NCI-H2081 treated with DMSO at 0.1 percent for 48 hours (cell line): ENCODE results near the gene AIG1.
"Not testable (repeated sequence)": the region's sequence is repeated elsewhere in the genome, so short reads cannot be mapped to it uniquely, and the experiment has no call there.

Source experiments
- DNase-seq: peaks from one replicate; lab custom pipeline; 2025; lab: John Stamatoyannopoulos, UW

The AIG1 gene

DNA sequence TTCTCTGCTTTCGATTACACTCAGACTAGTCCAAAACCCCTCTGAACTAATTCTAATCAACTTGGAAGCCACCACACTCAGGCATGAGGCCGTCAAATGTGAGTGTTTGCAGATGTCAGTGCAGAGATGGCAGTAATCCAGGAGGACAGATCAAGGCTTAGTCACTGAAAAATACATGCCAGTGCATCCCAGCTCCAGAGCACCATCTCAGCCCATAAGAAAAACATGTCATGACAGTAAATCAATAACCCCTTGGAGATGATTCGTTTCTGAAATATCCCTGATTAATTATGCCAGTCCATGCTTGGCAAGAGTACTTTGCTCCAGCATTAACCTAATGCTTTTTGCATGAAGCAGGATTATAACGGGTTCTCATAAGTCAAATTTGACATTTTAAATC is 210.3 kb downstream of the AIG1 start:
- DNase-seq, result no peak

DNA sequence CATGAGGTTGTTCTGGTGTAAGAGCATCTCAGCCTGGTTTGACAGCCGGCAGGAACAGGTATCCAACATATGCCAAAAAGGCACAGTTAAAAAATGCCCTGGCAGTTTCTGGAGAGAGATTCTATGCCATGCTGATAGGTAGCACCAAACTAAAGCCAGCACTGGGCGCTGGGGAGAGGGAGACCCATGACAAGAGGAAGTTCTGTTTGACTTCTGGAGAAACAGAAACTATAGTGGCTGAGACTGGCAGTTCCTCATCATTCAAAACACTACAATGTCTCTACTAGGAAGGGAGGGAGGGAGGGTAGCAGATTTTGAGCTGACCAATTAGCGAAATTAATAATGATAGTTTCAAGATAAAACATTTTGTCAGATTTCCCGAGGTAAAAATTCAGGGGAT is 215.7 kb downstream of the AIG1 start:
- DNase-seq, result no peak

DNA sequence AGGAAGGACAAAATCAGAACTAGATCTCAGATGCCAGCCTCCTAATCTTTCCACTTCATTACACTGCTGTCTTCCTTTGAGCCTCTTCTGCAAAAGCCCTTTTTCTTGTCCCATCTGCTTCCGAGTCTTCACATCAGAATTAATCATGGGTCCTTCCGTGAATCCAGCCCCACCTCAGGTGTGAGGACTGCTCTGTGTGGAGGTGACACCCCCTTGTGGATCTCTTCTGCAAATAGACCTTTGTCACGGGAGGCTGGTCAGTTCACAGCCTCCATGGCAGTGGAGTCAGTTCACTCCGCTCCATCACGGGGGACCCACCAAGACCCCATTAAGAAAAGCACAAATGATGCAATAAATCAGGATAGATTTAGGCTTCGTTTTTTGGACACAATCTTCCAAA is 218.7 kb downstream of the AIG1 start:
- no peak for DNase-seq

DNA sequence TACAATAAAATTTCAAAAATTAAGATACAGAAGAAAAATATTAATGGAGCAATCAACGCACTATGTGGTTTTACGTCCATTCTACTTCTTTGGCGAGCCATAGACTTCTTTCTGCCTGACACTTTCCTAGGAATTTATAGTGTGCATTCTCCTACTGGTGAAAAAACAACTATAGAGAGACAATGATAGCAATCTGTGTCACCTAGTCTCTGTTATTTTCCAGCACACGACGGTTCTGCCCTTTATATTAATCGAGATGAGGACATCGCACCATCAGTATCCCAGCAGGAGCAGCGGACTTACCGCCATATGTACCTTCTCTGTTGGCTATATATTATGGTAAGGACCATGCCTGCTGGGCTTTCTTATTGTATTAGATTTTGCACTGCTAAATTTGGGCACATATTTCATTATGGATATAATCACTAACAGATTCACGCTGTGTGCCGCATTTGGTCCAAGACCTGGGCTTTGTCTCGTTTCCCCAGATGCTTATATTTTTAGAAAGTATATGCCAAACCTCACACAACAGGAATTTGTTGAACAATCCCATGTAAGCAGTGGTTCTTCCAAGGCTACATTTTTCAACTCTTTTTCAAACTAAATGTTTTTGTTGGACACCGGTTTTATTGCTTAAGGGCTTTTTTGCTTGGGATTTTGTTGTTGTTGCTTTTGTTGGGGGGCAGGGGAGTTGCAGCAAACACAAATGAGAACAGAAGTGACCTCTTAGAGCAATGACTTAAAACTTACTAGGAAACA is 223.4 kb downstream of the AIG1 start:
- DNase-seq, result no peak

DNA sequence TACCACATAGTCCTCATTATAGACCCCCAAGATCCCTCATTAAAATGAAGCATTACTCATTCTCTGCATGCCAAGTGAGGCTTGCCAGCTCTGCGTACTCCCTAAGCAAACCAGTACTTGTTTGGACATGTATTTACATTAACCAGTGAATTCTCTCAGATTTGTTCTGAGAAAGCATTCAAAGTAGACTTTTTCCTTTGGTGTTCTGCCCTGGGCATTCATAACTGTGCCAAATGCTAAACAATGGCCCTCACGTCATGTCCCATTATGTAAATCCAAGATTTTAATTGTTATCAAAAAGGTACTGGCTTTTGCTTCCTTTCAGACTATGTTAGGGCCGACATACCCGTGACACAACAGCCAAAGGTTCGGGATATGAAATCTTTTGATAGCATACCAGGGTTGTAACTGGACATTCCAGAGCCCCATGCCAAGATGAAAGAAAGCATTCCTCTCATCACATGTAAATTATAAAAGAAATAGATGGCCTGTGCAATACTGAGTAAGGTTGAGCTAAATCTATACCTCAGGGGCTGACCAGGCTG is 225.6 kb downstream of the AIG1 start:
- DNase-seq, result no peak

DNA sequence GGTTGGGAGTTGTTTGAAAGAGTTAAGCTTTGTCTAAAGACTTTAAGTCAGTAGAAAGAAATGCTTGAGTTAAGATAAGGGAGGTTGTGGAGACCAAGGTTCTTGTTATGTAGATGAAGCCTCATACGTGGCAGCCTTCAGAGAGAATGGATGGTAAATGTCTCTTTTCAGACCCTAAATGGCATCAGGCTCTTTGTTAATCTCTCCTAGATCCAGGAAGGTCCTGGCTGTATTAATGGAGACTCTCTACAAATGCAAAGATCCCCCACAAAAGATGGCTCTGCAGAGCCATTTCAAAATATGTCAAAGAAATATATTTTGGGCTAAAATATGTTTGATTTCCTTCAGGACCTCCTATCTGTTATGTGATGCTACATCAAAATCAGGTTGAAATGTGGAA is 228.2 kb downstream of the AIG1 start:
- no peak for DNase-seq

DNA sequence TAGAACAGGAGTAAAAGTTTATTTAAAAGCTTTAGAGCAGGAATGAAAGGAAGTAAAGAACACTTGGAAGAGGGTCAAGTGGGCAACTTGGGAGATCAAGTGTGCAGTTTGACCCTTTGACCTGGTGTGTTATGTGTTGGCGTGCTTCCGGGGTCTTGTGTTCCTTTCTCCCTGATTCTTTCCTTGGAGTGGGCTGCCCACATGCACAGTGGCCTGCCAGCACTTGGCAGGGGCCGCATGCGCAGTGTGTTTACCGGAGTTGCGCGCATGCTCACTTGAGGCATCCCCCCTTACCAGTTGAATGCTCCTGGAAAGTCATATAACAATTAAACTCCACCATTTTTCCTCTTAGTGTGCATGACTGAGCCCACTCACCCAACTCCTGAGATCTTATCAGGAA is 229.5 kb downstream of the AIG1 start:
- DNase-seq, result no peak

DNA sequence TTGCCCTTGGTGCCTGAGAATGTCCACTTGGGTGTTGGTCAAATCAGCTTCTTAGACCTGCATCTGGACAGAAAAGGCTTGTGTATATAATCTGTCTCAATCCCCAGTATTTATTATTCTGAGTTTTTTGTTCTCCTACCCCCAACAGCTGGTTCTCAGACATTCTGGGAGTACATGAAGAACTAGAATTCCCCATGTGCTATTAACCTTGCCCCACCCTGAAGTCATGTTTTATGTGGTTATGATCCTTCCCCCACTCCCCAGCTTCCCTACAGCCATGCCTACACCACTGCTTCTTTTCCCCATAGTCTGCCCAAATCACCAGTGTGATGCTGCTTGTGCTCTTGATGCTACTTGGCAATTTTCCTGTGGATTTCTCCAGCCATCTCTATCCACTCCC is 232.8 kb downstream of the AIG1 start:
- no peak for DNase-seq

DNA sequence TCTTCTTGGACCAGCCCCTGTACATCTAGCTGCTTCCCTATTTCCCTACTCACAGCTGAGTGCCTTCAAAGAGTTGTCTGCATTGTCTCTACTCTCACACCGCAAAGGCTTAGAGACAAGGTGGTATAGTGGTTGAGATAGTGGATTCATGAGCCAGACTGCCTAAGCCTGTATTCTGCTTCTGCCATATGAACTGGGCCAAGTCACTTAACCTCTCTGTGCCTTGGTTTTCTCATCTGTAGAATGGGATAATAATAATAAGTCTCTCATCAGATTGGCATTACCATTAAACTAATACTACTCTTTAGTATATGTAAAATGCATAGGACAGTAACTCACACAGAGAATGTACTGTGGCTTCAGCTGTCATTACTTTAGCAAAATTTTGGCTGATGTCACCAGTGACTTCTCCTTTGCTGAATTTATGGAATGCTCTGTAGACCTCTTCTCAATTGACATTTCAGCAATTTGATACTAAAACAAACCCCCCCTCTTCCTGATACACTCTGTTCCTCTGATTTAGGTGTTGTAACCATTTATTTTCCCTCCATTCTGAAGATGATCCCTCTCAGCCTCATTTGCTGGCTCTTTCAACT is 233.7 kb downstream of the AIG1 start:
- no peak for DNase-seq

DNA sequence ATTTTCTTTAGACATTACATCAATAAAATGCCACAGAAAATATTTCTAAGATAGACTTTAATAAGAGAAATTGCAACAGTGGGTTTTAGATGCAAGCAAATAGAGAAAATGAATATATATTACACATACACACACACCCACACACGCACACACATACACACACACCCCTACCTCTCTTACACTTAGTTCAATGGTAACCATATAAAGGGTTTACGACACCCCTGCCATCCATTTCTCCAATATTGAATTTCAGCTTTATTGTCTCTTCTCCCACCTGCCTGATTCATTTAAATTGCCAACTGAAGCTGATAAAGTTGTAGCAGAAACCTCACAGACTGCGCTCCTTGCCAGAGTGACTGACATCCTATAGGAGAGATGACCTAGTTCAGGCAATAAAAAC is 235.2 kb downstream of the AIG1 start:
- no peak for DNase-seq

DNA sequence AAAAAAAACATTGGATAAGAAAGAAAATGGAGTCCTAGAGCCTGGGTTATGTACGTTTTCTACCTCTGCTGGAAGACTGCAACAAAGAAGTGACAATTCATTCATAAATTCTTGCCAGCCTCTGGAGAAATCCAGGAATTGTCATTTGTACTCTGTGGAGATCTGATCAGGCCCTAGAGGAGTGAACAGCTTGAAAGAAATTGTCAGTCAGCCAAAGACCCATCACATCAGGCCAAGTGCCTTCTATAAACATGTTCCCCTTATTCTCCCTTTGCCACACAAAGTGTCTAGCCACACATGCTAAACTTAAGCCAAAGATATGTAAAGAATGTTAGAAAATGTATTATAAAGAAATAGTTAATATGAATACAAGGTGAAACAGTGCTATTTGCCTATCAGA is 237.4 kb downstream of the AIG1 start:
- no peak for DNase-seq

DNA sequence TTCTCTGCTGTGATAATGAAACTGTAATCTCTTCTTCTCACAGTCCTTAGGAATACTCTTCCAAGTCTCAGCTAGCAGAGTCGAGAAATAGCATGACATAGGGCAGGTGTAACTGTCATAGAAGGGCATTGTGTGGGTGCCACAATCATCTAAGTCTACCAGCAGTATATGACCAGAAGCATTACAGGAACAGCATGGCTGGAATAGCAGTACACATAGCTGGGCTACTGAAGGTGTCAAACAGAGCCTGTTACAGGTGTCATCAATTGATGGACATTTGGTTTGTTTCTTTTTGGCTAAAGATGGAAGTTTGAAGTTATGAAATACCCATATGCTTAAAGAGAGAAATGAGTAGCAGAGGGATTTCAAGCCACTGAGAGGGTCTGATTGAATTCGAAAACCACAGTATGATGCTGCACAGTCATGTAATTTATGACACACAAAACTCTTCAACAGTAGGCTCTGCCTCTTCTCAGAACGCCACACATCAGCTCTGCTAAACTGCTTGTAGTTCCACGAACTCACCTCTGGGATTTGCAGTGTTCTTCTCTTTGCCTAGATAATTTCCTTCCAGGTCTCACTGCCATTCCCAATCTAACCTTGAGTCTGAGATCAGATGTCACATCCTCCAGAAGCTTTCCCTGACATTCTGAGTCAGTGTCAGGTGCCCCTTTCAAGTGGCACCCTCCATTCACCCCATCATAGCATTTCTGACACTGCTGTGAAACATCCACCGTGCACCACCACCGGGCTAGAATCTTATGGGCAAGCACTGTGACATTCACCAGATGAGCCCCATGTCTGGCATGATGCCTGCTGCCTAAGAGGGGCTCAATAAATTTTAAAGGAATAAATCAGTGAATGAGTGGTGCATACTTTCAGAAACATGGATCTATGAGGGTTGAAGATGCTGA is 238.8 kb downstream of the AIG1 start:
- no peak for DNase-seq

DNA sequence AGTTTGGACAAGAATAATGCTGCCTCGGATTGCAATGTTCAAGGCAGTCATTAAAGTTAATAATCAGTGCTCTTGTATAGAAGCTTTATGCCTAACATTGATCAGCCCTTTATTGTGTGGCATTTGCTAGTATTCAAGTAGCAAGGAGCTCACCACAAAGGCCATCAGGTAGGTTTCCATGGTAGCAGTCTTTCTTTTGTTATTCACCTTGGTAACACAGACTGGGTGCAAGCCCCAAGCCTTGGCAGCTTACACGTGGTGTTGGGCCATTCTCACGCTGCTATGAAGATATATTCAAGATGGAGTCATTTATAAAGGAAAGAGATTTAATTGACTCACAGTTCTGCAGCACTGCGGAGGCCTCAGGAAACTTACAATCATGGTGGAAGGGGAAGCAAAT is 240.5 kb downstream of the AIG1 start:
- DNase-seq, result no peak

DNA sequence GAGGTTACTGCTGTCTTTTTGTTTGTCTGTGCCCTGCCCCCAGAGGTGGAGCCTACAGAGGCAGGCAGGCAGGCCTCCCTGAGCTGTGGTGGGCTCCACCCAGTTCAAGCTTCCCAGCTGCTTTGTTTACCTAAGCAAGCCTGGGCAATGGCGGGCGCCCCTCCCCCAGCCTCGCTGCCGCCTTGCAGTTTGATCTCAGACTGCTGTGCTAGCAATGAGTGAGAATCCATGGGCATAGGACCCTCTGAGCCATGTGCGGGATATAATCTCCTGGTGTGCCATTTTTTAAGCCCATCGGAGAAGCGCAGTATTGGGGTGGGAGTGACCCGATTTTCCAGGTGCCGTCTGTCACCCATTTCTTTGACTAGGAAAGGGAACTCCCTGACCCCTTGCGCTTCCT is 247.1 kb downstream of the AIG1 start:
- not testable (repeated sequence) for DNase-seq

DNA sequence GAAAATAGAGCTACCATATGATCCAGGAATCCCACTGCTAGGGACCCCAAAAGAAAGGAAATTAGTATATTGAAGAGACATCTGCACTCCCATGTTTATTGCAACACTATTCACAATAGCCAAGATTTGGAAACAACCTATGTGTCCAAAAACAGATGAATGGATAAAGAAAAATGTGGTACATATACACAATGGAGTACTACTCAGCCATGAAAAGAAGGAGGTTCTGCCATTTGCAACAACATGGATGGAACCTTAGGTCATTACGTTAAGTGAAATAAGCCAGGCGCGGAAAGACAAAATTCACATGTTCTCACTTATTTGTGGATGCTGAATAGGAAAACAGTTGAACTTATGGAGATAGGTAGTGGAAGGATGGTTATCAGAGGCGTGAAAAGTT is 252.5 kb downstream of the AIG1 start:
- DNase-seq, result no peak

DNA sequence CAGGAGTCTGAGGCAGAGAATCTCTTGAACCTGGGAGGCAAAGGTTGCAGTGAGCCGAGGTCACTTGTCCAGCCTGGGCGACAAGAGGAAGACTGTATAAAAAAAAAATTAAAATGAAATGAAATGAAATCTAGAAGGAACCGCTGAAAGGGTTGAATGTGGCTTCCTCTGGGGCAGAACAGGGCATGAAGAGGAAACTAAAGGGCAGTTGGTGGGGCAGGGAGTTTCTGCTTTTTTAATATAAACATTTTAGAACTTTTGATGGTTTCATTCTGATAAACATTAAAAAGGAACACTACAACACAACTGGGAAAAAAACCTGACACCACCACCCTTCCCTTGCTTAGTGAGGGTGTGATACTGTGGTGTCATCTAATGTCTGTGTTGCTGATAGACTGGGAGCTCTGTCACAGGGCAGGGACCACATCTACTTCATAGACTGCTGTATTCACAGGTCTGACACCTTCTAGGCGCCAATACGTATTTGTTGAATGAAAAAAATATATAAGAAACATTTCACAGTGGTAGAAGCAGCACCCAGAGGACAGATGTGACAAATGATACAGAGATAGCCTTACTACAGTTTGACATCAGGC is 260.9 kb downstream of the AIG1 start:
- DNase-seq, result no peak

DNA sequence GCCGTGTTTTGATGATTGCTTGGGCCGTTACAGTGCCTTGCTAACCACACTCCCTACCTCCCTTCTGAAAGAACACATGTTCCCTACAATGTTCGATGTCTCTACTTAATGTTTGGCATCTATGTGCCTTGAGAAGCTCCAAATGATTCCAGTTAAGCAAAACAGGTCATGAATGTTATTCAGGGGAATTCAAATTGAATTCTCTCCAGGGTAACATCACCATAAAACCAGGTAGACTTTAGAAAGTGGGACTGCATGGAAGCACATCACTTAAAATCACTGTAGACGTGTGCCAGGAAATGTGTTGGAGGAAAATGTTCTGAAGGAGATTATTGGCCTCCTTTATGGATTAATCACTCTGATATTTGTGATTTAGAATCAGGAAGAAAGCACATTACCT is 261.7 kb downstream of the AIG1 start:
- no peak for DNase-seq

DNA sequence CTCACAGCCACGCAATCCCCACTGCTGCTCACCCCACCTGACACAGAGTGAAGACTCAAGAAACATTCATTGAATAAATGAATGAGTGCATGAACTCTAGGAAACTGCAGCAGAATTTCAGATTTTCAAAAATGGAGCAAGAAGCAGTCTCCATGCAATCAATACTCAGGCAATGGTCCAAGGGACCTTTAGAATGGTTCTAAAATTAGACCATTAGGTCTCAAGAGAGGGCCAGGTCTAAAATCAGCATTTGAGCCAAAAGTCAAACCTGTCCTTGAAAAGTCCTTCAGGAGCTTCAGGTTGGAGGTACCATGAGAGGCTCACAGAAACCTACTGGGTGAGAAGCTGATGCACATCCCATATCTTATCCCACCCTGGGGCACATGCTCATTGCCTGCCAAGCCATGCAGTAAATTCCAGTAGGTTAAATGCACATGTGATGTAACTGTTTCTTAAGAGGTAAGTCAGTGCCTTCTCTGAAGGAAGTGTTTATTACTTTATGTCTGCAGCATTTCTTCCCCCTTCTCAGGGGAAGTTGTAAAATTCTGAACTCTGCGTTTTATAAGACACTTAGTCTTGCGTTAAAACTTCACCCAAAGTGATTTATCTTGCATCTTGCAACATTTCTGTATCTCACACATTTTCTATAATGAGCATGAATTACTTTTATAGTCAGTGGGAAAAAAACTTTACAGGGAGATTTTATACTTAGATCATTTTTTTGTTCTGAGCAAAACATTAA is 263.2 kb downstream of the AIG1 start:
- DNase-seq, result no peak

DNA sequence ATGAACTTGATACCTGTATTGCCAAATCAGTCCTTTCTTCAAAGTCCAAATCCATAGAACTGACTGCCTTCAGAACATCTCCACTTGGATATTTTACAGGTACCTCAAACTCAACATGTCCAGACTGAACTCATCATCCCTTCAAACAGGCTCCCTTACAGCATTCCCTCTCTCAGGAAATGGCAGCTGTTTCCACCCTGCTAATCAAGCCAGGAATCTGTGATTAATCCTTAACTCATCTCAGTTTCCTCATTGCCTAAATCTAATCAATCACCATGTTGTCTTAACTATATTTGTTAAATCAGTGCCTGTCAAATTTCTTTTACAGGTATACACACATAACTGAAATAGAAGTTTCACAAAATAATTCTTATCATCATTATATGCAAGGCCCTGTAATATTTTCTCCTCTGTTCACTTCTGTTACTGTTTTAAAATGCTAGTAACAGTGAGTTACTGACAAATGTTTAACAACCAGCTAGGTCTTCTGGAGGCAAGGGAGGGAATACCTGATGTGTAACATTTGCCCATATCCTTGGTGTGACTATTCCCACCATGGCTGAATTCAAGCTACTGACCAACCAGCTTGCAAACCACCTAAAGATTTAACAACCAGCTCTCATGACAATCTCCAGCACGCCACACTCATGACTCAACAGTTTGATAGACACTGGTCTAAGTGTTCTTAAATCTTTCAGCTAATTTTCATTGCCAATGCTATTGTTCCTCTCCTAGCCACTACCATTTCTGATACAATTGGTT is 264.9 kb downstream of the AIG1 start:
- no peak for DNase-seq

DNA sequence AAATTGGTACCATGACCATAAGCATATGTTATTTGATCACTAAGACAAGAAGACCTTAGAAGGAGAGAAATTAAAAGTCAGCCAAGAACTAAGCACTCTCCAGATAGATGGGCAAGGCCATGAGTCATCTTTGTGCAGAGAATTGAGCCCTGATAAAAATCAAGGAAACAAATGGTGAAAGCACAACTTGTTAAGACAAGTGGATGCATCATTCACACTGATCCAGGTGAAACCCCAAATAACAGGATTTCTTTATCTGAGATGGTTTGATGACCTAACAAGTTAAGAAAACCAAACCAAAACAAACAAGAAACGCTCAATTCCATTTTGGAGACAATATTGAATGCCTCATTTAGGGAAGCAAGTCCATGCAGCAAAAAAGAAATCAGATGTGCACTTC is 268.2 kb downstream of the AIG1 start:
- no peak for DNase-seq

DNA sequence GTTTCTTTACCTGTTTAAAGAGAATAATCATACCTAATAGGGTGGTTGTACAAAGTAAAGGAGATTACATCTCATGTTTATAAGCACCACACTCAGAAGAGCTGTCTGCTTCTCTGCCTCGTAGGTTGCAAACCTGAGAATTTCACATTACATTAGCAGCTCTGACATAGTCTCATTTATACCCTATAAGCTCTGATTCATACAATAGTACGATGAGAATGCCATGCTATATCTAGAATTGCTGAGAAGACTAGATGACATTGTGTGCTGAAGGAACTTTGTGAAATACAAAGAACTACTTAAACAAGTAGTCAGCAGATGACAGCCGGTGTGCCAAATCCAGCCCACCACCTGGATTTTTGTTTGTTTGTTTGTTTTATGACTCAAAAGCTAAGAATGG is 268.6 kb downstream of the AIG1 start:
- DNase-seq, result no peak
